GM04503 (cell line): ENCODE measurements around the gene CTIF.
A peak's percentile ranks its signal among the peaks of the same experiment; 100 is the strongest.

Experiments
- DNase-seq: peaks from one replicate; pipeline ENCODE4 v3.0.0-alpha.2; 2012; ENCODE audit warnings: low read depth

CTIF gene

GRCh38 chr18:48602759-48603390, 64.0 kb downstream of the CTIF start:
- no peak for DNase-seq

GRCh38 chr18:48605408-48605845, 66.6 kb downstream of the CTIF start:
- DNase-seq, result no peak

- DNase-seq, result peak; percentile 73
Observed at GRCh38 chr18:48607056-48607984, 68.5 kb downstream of the CTIF start.

- DNase-seq, result no peak
Observed at GRCh38 chr18:48608581-48608980, 69.8 kb downstream of the CTIF start.

- DNase-seq, result no peak
Observed at GRCh38 chr18:48609114-48609513, 70.3 kb downstream of the CTIF start.

GRCh38 chr18:48609820-48610815, 71.3 kb downstream of the CTIF start:
- no peak for DNase-seq

GRCh38 chr18:48611203-48611602, 72.4 kb downstream of the CTIF start:
- DNase-seq, result no peak

- no peak for DNase-seq
Observed at GRCh38 chr18:48611785-48612480, 73.1 kb downstream of the CTIF start.

GRCh38 chr18:48612511-48612910, 73.7 kb downstream of the CTIF start:
- DNase-seq, result no peak

- no peak for DNase-seq
Observed at GRCh38 chr18:48612917-48613316, 74.1 kb downstream of the CTIF start.

- DNase-seq, result no peak
Observed at GRCh38 chr18:48613589-48614404, 75.0 kb downstream of the CTIF start.

GRCh38 chr18:48615566-48616401, 77.0 kb downstream of the CTIF start:
- DNase-seq, result no peak

- DNase-seq, result no peak
Observed at GRCh38 chr18:48616484-48617255, 77.8 kb downstream of the CTIF start.

GRCh38 chr18:48617844-48618497, 79.1 kb downstream of the CTIF start:
- no peak for DNase-seq

- DNase-seq, result no peak
Observed at GRCh38 chr18:48619016-48619415, 80.2 kb downstream of the CTIF start.

- no peak for DNase-seq
Observed at GRCh38 chr18:48619501-48619900, 80.7 kb downstream of the CTIF start.

- DNase-seq, result no peak
Observed at GRCh38 chr18:48620071-48620470, 81.2 kb downstream of the CTIF start.

- DNase-seq, result peak; percentile 37
Observed at GRCh38 chr18:48621240-48621639, 82.4 kb downstream of the CTIF start.
